ENCODE data around the gene D2HGDH. TPM values are rescaled to one million over a fixed set of nuclear protein-coding genes. Genes with fewer than 3 reads are reported as not detected.

The D2HGDH gene
- total and polyA plus RNA-seq, 2 of the 13 experiments (the other 11 are each of a cell fraction or from before 2014, with no cell fraction given) = 19.2 to 20.3 TPM

DNA sequence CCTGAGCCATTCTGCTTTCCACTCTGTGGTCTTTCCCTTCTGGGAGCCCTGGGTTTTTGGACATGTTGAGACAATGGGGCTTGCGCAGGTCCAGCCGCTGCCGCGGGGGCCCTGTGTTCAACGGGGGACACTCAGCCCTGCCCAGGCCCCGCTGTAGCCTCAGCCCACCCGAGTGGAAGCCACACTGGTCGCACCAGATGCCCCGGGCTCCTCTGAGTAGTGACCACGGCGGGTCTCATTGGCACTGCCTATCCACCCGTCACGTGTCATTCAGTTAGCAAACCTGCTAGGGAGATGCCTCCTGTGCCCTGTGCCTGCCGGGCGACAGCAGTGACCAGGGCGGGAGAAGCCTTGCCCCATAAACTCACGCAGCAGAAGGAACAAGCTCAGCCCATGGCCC lies 19.1 kb downstream of the D2HGDH start:
- Histone ChIP-seq H4K20me1 (ENCODE audit: insufficient read depth, low read length) (no peaks in the 10 kb centered on the region), H3K36me3 (replicated peaks in 1 of 2; ENCODE audit: control insufficient read depth in 1 of 2, insufficient read depth in 2 of 2, low read length in 2 of 2) (peaks cover 11 to 27% of the 10 kb centered on the region in 2 experiments), H3K4me1 (ENCODE audit: insufficient read depth, low read length) (no peaks in the 10 kb centered on the region), H3K27ac (ENCODE audit: extremely low read length, insufficient read depth, low read length) (no peak overlapping the region), H3K4me2 (ENCODE audit: low read depth, low read length) (no peak overlapping the region), H3K4me3 (replicated peaks in 1 of 3; ENCODE audit: insufficient read depth in 1 of 3, low read depth in 2 of 3, low read length in 3 of 3) (no peak overlapping the region), H3K9me3 (ENCODE audit: low read length) (no peaks in the 10 kb centered on the region), H3K79me2 (ENCODE audit: insufficient read depth, low read length) (no peaks in the 10 kb centered on the region), H3K9ac (ENCODE audit: insufficient read depth, low read depth, low read length) (no peak overlapping the region), H3K27me3 (ENCODE audit: control insufficient read depth in 1 of 2, insufficient read depth in 2 of 2, low read length in 2 of 2) (no peaks in the 10 kb centered on the region), H2AFZ (ENCODE audit: low read length) (no peak overlapping the region)
- intact Hi-C loops (cut with micrococcal nuclease; ENCODE audit: unreplicated experiment) (no loop called here), in situ Hi-C loops (cut with HindIII; ENCODE audit: extremely low pct_ligation_motif_present, low pct_unique_long_range_greater_than_20kb) (no loop called here)
- FAIRE-seq (no peak), ATAC-seq (no peak), DNase-seq (ENCODE audit: low spot score) (no peak)
- TF ChIP-seq ZNF333 (CRISPR knock-in tag; IDR thresholded peaks at IDR 0.05; ENCODE audit: borderline replicate concordance) = no peak
- TF ChIP-seq, protein P1, sequence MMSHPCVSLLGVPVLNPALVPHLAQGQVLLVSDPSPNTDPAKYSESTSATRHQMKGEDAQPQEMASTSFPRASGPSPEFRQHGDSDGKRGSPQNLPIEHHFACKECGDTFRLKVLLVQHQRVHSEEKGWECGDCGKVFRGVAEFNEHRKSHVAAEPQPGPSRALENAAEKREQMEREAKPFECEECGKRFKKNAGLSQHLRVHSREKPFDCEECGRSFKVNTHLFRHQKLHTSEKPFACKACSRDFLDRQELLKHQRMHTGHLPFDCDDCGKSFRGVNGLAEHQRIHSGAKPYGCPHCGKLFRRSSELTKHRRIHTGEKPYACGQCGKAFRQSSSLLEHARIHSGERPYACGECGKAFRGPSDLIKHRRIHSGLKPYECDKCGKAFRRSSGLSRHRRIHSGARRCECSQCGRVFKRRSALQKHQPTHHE (CRISPR knock-in tag; IDR thresholded peaks at IDR 0.05; ENCODE audit: borderline replicate concordance) = no peak
- TF ChIP-seq, protein P2, sequence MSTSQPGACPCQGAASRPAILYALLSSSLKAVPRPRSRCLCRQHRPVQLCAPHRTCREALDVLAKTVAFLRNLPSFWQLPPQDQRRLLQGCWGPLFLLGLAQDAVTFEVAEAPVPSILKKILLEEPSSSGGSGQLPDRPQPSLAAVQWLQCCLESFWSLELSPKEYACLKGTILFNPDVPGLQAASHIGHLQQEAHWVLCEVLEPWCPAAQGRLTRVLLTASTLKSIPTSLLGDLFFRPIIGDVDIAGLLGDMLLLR (CRISPR knock-in tag; IDR thresholded peaks at IDR 0.05) = no peak
- no peak for TF ChIP-seq ZFX (CRISPR knock-in tag; IDR thresholded peaks at IDR 0.05; ENCODE audit: low read depth)
- TF ChIP-seq, protein P3, sequence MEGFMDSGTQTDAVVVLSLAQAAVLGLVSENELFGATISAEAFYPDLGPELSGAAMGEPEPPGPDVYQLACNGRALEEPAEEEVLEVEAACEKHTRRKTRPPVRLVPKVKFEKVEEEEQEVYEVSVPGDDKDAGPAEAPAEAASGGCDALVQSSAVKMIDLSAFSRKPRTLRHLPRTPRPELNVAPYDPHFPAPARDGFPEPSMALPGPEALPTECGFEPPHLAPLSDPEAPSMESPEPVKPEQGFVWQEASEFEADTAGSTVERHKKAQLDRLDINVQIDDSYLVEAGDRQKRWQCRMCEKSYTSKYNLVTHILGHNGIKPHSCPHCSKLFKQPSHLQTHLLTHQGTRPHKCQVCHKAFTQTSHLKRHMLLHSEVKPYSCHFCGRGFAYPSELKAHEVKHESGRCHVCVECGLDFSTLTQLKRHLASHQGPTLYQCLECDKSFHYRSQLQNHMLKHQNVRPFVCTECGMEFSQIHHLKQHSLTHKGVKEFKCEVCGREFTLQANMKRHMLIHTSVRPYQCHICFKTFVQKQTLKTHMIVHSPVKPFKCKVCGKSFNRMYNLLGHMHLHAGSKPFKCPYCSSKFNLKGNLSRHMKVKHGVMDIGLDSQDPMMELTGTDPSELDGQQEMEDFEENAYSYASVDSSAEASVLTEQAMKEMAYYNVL (CRISPR knock-in tag; IDR thresholded peaks at IDR 0.05; ENCODE audit: borderline replicate concordance) = 0 out of 2 replicates have a peak, but pooled peaks have one; percentile 23
- no peak for TF ChIP-seq ZNF263 (CRISPR knock-in tag; IDR thresholded peaks at IDR 0.05)
- TF ChIP-seq HIVEP1 (CRISPR knock-in tag; IDR thresholded peaks at IDR 0.05) = no peak
- POLR2A ChIA-PET = no interaction called here
- CTCF ChIA-PET (ENCODE audit: low intra/inter-chr PET ratio, low total read pairs) = no interaction called here
- no TSS peak for BruUV-seq (replicated peaks)
- WGBS (ENCODE audit: low lambda C conversion rate) = 100% methylated on average over 12 of the region's 17 CpGs

Measured in HepG2 (cell line).